C4-2B (cell line): Measurements from ENCODE around the gene STX5.

ENCODE experiments used
- ZFX ChIP-seq: fragments of 450-650 bp; IDR thresholded peaks from 2 replicates; pipeline ENCODE4 v1.6.1; 2017
- TF ChIP-seq, protein P1 (sequence below): fragments of 450-650 bp; conservative IDR thresholded peaks from 2 replicates; pipeline ENCODE4 v1.5.1; 2017; ENCODE audit warnings: mild to moderate bottlenecking

DNA sequence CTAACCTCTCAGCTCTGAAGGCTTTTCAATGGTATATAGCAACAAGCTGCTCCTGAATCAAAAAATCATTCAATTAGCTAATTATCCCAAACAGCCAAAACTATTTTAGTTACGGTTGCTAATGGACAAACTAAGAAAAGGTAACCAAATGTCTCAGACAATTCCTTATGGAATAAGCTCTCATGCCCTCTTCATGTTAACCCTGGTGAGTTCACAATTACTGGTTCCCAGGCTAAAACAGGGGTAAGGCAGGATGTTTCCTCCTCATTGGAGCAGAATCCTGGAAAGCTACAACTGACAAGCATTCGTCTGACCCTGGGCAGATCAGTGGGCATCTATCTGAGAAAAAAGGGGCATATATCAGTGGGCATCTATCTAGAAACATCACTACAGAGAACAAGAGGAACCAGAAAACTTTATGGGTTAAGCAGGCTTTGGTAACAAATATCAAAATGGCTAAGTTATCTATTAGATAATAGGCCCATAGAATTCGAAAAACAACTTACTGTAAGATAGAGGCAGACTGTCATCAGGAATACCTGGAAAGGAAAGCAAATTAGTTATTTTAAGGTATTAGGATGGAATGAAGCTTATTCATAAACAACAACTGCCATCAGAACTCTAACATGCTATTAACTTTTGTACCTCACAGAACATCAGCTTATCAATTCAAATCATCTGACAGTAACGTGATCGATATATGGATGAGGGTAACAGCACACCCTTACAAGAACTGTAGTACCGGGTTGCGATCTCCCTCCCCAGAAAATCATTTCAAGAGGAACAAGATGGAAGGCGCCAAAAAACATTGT, 22.4 kb upstream of the STX5 start:
- TF ChIP-seq, protein P1, sequence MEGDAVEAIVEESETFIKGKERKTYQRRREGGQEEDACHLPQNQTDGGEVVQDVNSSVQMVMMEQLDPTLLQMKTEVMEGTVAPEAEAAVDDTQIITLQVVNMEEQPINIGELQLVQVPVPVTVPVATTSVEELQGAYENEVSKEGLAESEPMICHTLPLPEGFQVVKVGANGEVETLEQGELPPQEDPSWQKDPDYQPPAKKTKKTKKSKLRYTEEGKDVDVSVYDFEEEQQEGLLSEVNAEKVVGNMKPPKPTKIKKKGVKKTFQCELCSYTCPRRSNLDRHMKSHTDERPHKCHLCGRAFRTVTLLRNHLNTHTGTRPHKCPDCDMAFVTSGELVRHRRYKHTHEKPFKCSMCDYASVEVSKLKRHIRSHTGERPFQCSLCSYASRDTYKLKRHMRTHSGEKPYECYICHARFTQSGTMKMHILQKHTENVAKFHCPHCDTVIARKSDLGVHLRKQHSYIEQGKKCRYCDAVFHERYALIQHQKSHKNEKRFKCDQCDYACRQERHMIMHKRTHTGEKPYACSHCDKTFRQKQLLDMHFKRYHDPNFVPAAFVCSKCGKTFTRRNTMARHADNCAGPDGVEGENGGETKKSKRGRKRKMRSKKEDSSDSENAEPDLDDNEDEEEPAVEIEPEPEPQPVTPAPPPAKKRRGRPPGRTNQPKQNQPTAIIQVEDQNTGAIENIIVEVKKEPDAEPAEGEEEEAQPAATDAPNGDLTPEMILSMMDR: no peak
- no peak for TF ChIP-seq ZFX
